GM21528 (cell line): Measurements from ENCODE around the gene IL18BP.

Source experiments
- ATAC-seq: cut with Tn5 transposase; IDR thresholded peaks from one replicate; pipeline ENCODE4 v1.9.1; 2021; ENCODE audit warnings: mild to moderate bottlenecking, moderate library complexity; ENCODE audit not compliant: unreplicated experiment, low FRiP score

The IL18BP gene

GRCh38 chr11:71996517-71996916, 2.2 kb upstream of the IL18BP start:
- no peak for ATAC-seq

GRCh38 chr11:71996946-71997345, 1.8 kb upstream of the IL18BP start:
- ATAC-seq, result no peak

GRCh38 chr11:71997594-71997993, 1.1 kb upstream of the IL18BP start:
- no peak for ATAC-seq

GRCh38 chr11:71998061-71998460, 648 bp upstream of the IL18BP start:
- ATAC-seq, result no peak

GRCh38 chr11:71999362-71999761, 653 bp downstream of the IL18BP start:
- no peak for ATAC-seq

- no peak for ATAC-seq
These were observed 1.1 kb downstream of the IL18BP start for GRCh38 chr11:71999798-72000197.

GRCh38 chr11:72000202-72000867, 1.6 kb downstream of the IL18BP start:
- ATAC-seq, result no peak

- ATAC-seq, result no peak
These were observed 2.6 kb downstream of the IL18BP start for GRCh38 chr11:72001285-72001684.

GRCh38 chr11:72001834-72002591, 3.3 kb downstream of the IL18BP start:
- no peak for ATAC-seq

GRCh38 chr11:72002841-72003775, 4.4 kb downstream of the IL18BP start:
- no peak for ATAC-seq

- ATAC-seq, result no peak
These were observed 5.1 kb downstream of the IL18BP start for GRCh38 chr11:72003776-72004171.

- no peak for ATAC-seq
These were observed 6.0 kb downstream of the IL18BP start for GRCh38 chr11:72004515-72005346.

- no peak for ATAC-seq
These were observed 6.9 kb downstream of the IL18BP start for GRCh38 chr11:72005347-72006260.

- no peak for ATAC-seq
These were observed 7.8 kb downstream of the IL18BP start for GRCh38 chr11:72006309-72007088.

GRCh38 chr11:72007089-72007476, 8.4 kb downstream of the IL18BP start:
- ATAC-seq, result no peak

- ATAC-seq, result no peak
These were observed 8.9 kb downstream of the IL18BP start for GRCh38 chr11:72007587-72007986.

GRCh38 chr11:72008728-72009127, 10.0 kb downstream of the IL18BP start:
- no peak for ATAC-seq

- ATAC-seq, result no peak
These were observed 10.4 kb downstream of the IL18BP start for GRCh38 chr11:72009156-72009555.
